ENCODE data around the gene PKNOX2. TPM values are rescaled to one million over a fixed set of nuclear protein-coding genes. Genes with fewer than 3 reads are reported as not detected.

The PKNOX2 gene
- total and polyA plus RNA-seq, 7 donors: 0.23 to 4.7 (median 1.4) TPM

DNA sequence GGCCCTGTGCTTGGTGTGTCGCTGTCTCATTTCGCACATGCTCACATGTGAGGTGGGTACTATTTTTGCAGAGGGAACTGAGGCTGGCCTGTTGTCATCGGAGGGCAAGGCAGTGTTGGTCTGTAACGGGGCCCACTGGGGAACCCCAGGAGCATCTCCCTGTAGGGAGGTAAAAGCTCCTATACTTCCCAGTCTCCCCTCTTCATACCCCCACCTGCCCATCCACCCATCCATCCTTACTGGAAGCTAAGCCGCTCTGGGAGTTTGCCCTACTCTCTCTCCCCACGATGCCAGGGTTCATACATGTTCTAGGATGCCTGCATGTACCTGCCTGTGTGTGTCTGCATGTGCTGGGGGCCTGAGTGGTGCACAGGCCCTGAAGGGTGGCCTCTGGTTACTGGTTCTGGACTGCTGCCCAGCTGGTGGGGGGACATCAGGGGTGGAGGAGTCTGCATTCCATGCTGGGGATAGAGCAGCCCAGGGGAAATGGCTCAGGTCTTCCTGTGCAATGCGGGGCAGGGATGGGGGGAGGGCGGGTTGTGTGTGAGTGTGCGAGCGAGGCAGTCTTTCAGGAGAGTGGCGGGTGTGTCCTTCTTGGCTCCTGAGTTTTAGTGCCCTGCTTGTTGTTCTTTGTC, 77.7 kb downstream of the PKNOX2 start:
- H3K27ac ChIP-seq: no peak overlapping the region

DNA sequence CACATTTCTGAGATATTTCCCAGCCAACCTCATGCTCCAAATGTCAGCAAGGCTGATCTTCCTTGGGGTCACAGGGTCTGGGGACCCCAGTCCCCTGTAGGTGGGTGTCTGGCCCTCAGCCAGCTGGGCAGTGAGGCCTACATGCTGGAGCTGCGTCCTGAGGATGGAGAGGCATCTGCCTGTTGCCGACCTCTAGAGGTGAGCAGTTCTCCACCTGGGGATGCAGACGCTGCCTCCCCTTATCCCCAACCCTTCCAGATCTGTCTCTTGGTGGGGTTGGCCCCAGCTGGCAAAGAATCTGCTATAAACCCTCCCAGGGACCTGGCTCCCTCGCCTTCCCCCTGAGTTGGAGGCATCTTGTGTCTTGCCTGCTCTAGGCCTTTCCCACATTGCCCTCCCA, 79.6 kb downstream of the PKNOX2 start:
- Histone ChIP-seq H3K4me3 (no peak overlapping the region), H3K9me3 (no peaks in the 10 kb centered on the region), H3K4me1 (no peaks in the 10 kb centered on the region), H3K36me3 (no peaks in the 10 kb centered on the region), H3K27ac (no peak overlapping the region), H3K27me3 (no peaks in the 10 kb centered on the region)
- DNase-seq: no peak
- intact Hi-C loops (cut with DNase I): no loop called here
- WGBS, 2 donors: 60 to 72% methylated on average over 4 of the region's 4 CpGs
- TF ChIP-seq, protein P1, sequence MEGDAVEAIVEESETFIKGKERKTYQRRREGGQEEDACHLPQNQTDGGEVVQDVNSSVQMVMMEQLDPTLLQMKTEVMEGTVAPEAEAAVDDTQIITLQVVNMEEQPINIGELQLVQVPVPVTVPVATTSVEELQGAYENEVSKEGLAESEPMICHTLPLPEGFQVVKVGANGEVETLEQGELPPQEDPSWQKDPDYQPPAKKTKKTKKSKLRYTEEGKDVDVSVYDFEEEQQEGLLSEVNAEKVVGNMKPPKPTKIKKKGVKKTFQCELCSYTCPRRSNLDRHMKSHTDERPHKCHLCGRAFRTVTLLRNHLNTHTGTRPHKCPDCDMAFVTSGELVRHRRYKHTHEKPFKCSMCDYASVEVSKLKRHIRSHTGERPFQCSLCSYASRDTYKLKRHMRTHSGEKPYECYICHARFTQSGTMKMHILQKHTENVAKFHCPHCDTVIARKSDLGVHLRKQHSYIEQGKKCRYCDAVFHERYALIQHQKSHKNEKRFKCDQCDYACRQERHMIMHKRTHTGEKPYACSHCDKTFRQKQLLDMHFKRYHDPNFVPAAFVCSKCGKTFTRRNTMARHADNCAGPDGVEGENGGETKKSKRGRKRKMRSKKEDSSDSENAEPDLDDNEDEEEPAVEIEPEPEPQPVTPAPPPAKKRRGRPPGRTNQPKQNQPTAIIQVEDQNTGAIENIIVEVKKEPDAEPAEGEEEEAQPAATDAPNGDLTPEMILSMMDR (IDR thresholded peaks at IDR 0.05): no peak
- TF ChIP-seq POLR2AphosphoS5 (IDR thresholded peaks at IDR 0.05) (no peak), EP300 (IDR thresholded peaks at IDR 0.05) (no peak), POLR2A (IDR thresholded peaks at IDR 0.05) (no peak)

More for the DNA sequence above, 77.7 kb downstream of the PKNOX2 start:
- H3K36me3 ChIP-seq: no peaks in the 10 kb centered on the region
- H3K4me3 ChIP-seq: no peak overlapping the region
- H3K9me3 ChIP-seq: no peaks in the 10 kb centered on the region
- H3K4me1 ChIP-seq: no peaks in the 10 kb centered on the region
- WGBS, 2 donors: 66 to 82% methylated on average over 11 of the region's 11 CpGs
- intact Hi-C loops (cut with DNase I): no loop called here
- TF ChIP-seq POLR2AphosphoS5 (IDR thresholded peaks at IDR 0.05) (no peak), EP300 (IDR thresholded peaks at IDR 0.05) (no peak), POLR2A (IDR thresholded peaks at IDR 0.05) (no peak)
- TF ChIP-seq, protein P1 (IDR thresholded peaks at IDR 0.05): no peak
- H3K27me3 ChIP-seq: no peaks in the 10 kb centered on the region
- no peak for DNase-seq

DNA sequence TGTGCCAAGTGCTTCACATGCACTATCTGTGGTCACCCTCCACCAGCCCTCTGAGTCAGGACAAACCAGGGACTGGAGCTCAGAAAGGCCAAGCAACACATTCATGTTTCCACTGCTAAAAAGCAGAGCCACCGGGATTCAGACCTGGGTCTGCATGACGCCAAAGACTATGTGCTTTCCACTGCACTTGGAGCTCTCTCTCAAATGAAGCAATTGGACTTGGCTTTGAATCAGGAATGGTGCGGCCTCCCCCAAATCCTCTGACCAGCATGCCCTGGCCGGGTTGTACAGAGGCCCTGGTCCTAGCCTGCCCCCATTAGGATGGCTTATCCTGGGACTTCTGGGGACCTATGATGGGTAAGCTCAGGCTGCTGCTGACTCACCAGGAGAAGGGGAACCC, 80.7 kb downstream of the PKNOX2 start:
- Histone ChIP-seq H3K4me3 (no peak overlapping the region), H3K27ac (no peak overlapping the region), H3K27me3 (no peaks in the 10 kb centered on the region), H3K9me3 (no peaks in the 10 kb centered on the region), H3K36me3 (no peaks in the 10 kb centered on the region), H3K4me1 (no peaks in the 10 kb centered on the region)
- TF ChIP-seq, protein P1 (IDR thresholded peaks at IDR 0.05): no peak
- TF ChIP-seq POLR2AphosphoS5 (IDR thresholded peaks at IDR 0.05) (no peak), EP300 (IDR thresholded peaks at IDR 0.05) (no peak), POLR2A (IDR thresholded peaks at IDR 0.05) (no peak)
- DNase-seq: no peak
- 70 to 74% methylated on average over 4 of the region's 4 CpGs for WGBS, 2 donors
- intact Hi-C loops (cut with DNase I): no loop called here

DNA sequence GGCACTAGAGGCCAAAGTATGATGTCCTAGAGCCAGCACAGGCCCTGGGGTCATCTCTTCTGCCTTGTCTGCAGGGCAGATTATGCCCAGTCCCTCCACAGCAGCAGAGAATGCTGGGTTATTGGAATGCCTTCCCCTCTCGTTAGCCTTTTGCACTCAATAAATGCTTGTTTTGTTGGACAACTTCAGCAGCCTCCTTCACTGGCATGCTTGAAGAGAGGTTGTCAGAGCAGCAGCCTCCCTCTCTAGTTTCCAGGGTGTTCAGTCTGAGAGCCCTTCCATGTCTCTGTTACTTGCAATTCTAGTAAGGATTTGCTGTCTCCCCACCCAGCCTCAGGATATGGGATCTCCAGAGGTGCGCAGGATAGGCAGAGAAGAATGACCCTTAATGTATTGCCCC, 82.9 kb downstream of the PKNOX2 start:
- peak overlapping the region in 1 of 4 donors; percentile 23 for H3K27ac ChIP-seq
- no peaks in the 10 kb centered on the region for H3K4me1 ChIP-seq
- H3K9me3 ChIP-seq: no peaks in the 10 kb centered on the region
- no peaks in the 10 kb centered on the region for H3K36me3 ChIP-seq
- intact Hi-C loops (cut with DNase I): no loop called here
- TF ChIP-seq POLR2A (IDR thresholded peaks at IDR 0.05) (no peak), POLR2AphosphoS5 (IDR thresholded peaks at IDR 0.05) (no peak), EP300 (IDR thresholded peaks at IDR 0.05) (no peak)
- TF ChIP-seq, protein P1 (IDR thresholded peaks at IDR 0.05): no peak
- H3K27me3 ChIP-seq: no peaks in the 10 kb centered on the region
- DNase-seq: no peak
- 59 to 72% methylated on average over 2 of the region's 2 CpGs for WGBS, 2 donors
- no peak overlapping the region for H3K4me3 ChIP-seq

Data from sigmoid colon (tissue), 7 donors.